HepG2 (cell line): Measurements from ENCODE around the gene BPIFA2. TPM values are rescaled to one million over a fixed set of nuclear protein-coding genes. Genes with fewer than 3 reads are reported as not detected.
A peak's percentile ranks its signal among the peaks of the same experiment; 100 is the strongest.

Experiments
- ATAC-seq: fragments of 200-7000 bp; cut with Tn5 transposase; 3 replicates; pipeline ENCODE4 v1.9.1; 2020; ENCODE audit warnings: mild to moderate bottlenecking, moderate library complexity
- BruUV-seq: library from RNA; stranded (reverse); fragments of 400-500 nt; replicated peaks from 2 replicates; lab custom pipeline; 2021; lab: Mats Ljungman, UMichigan
- CTCF ChIA-PET: fragments of 300-600 bp; formaldehyde crosslinking; extraction: SDS; loops from one replicate; lab custom pipeline; 2021; ENCODE audit warnings: low total read pairs, inconsistent platforms, low intra/inter-chr PET ratio; lab: Yijun Ruan, JAX
- POLR2A ChIA-PET: fragments of 350-600 bp; sonication (Branson Sonifier 250); formaldehyde crosslinking; loops from one replicate; lab custom pipeline; 2020; ENCODE audit warnings: antibody characterized with exemption, inconsistent platforms; lab: Yijun Ruan, JAX
- DNase-seq: peaks from one replicate; pipeline ENCODE4 v3.0.0-alpha.2; 2015; ENCODE audit warnings: low spot score
- FAIRE-seq: peaks from 3 replicates; lab custom pipeline; 2011; peaks lifted over from hg19 to GRCh38; lab: Jason Lieb, UNC
- H2AFZ ChIP-seq: one replicate; pipeline ENCODE4 v1.6.1; 2011; ENCODE audit warnings: low read length, inconsistent platforms
- H3K27ac ChIP-seq: fragments of 300-600 bp; 3 replicates; pipeline ENCODE4 v1.8.0; 2011; ENCODE audit warnings: mixed run types, mild to moderate bottlenecking, mixed read lengths, low read length, inconsistent platforms; ENCODE audit not compliant: insufficient read depth; ENCODE audit errors: extremely low read length
- H3K27me3 ChIP-seq, 2 experiments: fragments of 200-600 bp in 1 of 2; 2 replicates in 1 of 2; 3 replicates in 1 of 2; pipeline versions ENCODE4 v1.6.0 to v1.8.0; 2011; ENCODE audit warnings: low read length in 2 of 2, mild to moderate bottlenecking in 2 of 2, moderate library complexity in 2 of 2, inconsistent platforms in 1 of 2; ENCODE audit not compliant: insufficient read depth in 2 of 2, control insufficient read depth in 1 of 2
- H3K36me3 ChIP-seq, 2 experiments: fragments of 200-600 bp in 1 of 2; replicated peaks in 1 of 2; 2 replicates in 1 of 2; 3 replicates in 1 of 2; pipeline versions ENCODE4 v1.5.1 to v1.8.0; 2011; ENCODE audit warnings: low read length in 2 of 2, inconsistent platforms in 1 of 2; ENCODE audit not compliant: insufficient read depth in 2 of 2, control insufficient read depth in 1 of 2
- H3K4me1 ChIP-seq: 2 replicates; pipeline ENCODE4 v1.5.1; 2012; ENCODE audit warnings: low read length, inconsistent platforms; ENCODE audit not compliant: insufficient read depth
- H3K4me2 ChIP-seq: 2 replicates; pipeline ENCODE4 v1.6.0; 2011; ENCODE audit warnings: low read depth, low read length, inconsistent platforms
- H3K4me3 ChIP-seq, 3 experiments: fragments of 200-600 bp in 1 of 3; sonication (generic), shearing (Covaris generic) in 1 of 3; replicated peaks in 1 of 3; 2 replicates each; pipeline ENCODE4 v1.5.1; 2011 to 2016; ENCODE audit warnings: low read length in 3 of 3, inconsistent platforms in 2 of 3, low read depth in 2 of 3, mild to moderate bottlenecking in 2 of 3, control low read depth in 1 of 3, mixed read lengths in 1 of 3; ENCODE audit not compliant: insufficient read depth in 1 of 3
- H3K79me2 ChIP-seq: one replicate; pipeline ENCODE4 v1.6.1; 2011; ENCODE audit warnings: low read length, inconsistent platforms; ENCODE audit not compliant: insufficient read depth
- H3K9ac ChIP-seq: 2 replicates; pipeline ENCODE4 v1.6.0; 2011; ENCODE audit warnings: mild to moderate bottlenecking, low read depth, low read length, inconsistent platforms; ENCODE audit not compliant: insufficient read depth
- H3K9me3 ChIP-seq: 2 replicates; pipeline ENCODE4 v1.5.1; 2012; ENCODE audit warnings: mild to moderate bottlenecking, low read length
- H4K20me1 ChIP-seq: 2 replicates; pipeline ENCODE4 v1.6.0; 2011; ENCODE audit warnings: inconsistent platforms, mild to moderate bottlenecking, low read length, moderate library complexity; ENCODE audit not compliant: insufficient read depth
- DPF2 ChIP-seq: sonication (generic); formaldehyde crosslinking; IDR thresholded peaks from 2 replicates; pipeline ENCODE4 v1.4.0; 2020; ENCODE audit warnings: mild to moderate bottlenecking, low read depth, missing genetic modification reagents, borderline replicate concordance
- FOXP1 ChIP-seq, 2 experiments: fragments of 450-650 bp in 1 of 2; IDR thresholded peaks; 2 replicates each; pipeline ENCODE4 v1.6.1; 2017 to 2018; ENCODE audit warnings: antibody characterized with exemption in 1 of 2
- HNF4A ChIP-seq: sonication (generic); formaldehyde crosslinking; IDR thresholded peaks from 2 replicates; pipeline ENCODE4 v1.4.0; 2020; ENCODE audit warnings: missing genetic modification reagents
- MED1 ChIP-seq: sonication (generic); formaldehyde crosslinking; IDR thresholded peaks from 2 replicates; pipeline ENCODE4 v1.4.0; 2020; ENCODE audit warnings: missing genetic modification reagents
- TRAFD1 ChIP-seq: sonication (generic); formaldehyde crosslinking; IDR thresholded peaks from 2 replicates; pipeline ENCODE4 v1.5.1; 2020; ENCODE audit warnings: missing genetic modification reagents, mild to moderate bottlenecking, borderline replicate concordance
- ZNF7 ChIP-seq: IDR thresholded peaks from 2 replicates; pipeline ENCODE4 v1.6.1; 2016; ENCODE audit warnings: missing biosample characterization, missing genetic modification reagents
- ZNF782 ChIP-seq: sonication (generic); formaldehyde crosslinking; IDR thresholded peaks from 2 replicates; pipeline ENCODE4 v1.4.0; 2020; ENCODE audit warnings: missing genetic modification reagents, mild to moderate bottlenecking, borderline replicate concordance
- WGBS: methylation state at CpG from one replicate; pipeline ENCODE4 v1.1.6; 2017; ENCODE audit warnings: low lambda C conversion rate; 5-methylcytosine and 5-hydroxymethylcytosine counted together
- in situ Hi-C: cut with HindIII; loops from 2 replicates; pipeline ENCODE4 v1.10.0; 2017; ENCODE audit warnings: low pct_unique_long_range_greater_than_20kb; ENCODE audit not compliant: extremely low pct_ligation_motif_present
- intact Hi-C: fragments of 100-400 bp; cut with micrococcal nuclease; formaldehyde crosslinking; loops from one replicate; pipeline ENCODE4 v1.10.0; 2022; ENCODE audit not compliant: unreplicated experiment
- polyA plus RNA-seq, 8 experiments: library from polyadenylated mRNA; depleted of rRNA in 3 of 8; stranded (reverse) in 7 of 8; unstranded in 1 of 8; fragments of >200 nt; fragmentation: Illumina TruSeq in 4 of 8; extraction: Trizol in 4 of 8; gene quantifications; 2 replicates each; pipeline versions ENCODE4 v1.2.1 to v1.2.3, GENCODE V29; 2011 to 2016; ENCODE audit warnings: low read depth in 4 of 8, missing spikeins in 1 of 8, mixed read lengths in 1 of 8; ENCODE audit not compliant: insufficient read depth in 1 of 8
- total RNA-seq, 5 experiments: library from RNA; depleted of rRNA; stranded (reverse); fragments of >200 nt; fragmentation: Illumina TruSeq; extraction: Trizol; gene quantifications; 2 replicates each; pipeline ENCODE4 v1.2.3, GENCODE V29; 2016; ENCODE audit warnings: low read depth in 1 of 5

Gene BPIFA2
- total and polyA plus RNA-seq, 2 of the 13 experiments (the other 11 are each of a cell fraction or from before 2014, with no cell fraction given): not detected

GRCh38 chr20:33127422-33128097 is 40.4 kb upstream of the BPIFA2 start (continued):
- TF ChIP-seq HNF4A: peak; percentile 35
- TF ChIP-seq ZNF782 (CRISPR knock-in tag): no peak
- peak; percentile 56; the same call in 1 of the 2 replicates for TF ChIP-seq MED1 (CRISPR knock-in tag)
- TF ChIP-seq FOXP1 (IDR thresholded peaks at IDR 0.05): no peak
- peak; percentile 83 for TF ChIP-seq FOXP1 (CRISPR knock-in tag; IDR thresholded peaks at IDR 0.05)

- in situ Hi-C loops: no loop called here
Observed at GRCh38 chr20:33130568-33131061, 37.3 kb upstream of the BPIFA2 start.

More at GRCh38 chr20:33130568-33131061, 37.3 kb upstream of the BPIFA2 start:
- Histone ChIP-seq H3K27ac (no peak overlapping the region), H3K4me1 (peaks cover 30% of the 10 kb centered on the region), H2AFZ (no peak overlapping the region), H3K79me2 (no peaks in the 10 kb centered on the region), H4K20me1 (no peaks in the 10 kb centered on the region), H3K9me3 (no peaks in the 10 kb centered on the region), H3K4me3 (no peak overlapping the region), H3K9ac (no peak overlapping the region), H3K36me3 (no peaks in the 10 kb centered on the region), H3K4me2 (no peak overlapping the region), H3K27me3 (peaks cover 2 to 37% of the 10 kb centered on the region in 2 experiments; a peak in 3 of 5 replicates)
- FAIRE-seq (no peak), ATAC-seq (no peak), DNase-seq (no peak)
- POLR2A ChIA-PET: no interaction called here
- 65% methylated on average over 9 of the region's 9 CpGs for WGBS
- CTCF ChIA-PET: interaction anchor here (1.1 kb wide), 1 partner anchor 35 kb away, joined by 3 read pairs; no protein-coding TSS in a partner anchor
- intact Hi-C loops: no loop called here
- no peak for TF ChIP-seq DPF2 (CRISPR knock-in tag)
- TF ChIP-seq TRAFD1 (CRISPR knock-in tag): no peak
- TF ChIP-seq ZNF7 (CRISPR knock-in tag): peak; percentile 64
- no TSS peak for BruUV-seq
